K562 (cell line): ENCODE data around the gene UNC45A. TPM values are rescaled to one million over a fixed set of nuclear protein-coding genes. Genes with fewer than 3 reads are reported as not detected.

ENCODE experiments used
- CCAR2 ChIP-seq: fragments of 200-400 bp; formaldehyde crosslinking; IDR thresholded peaks from 2 replicates; pipeline ENCODE4 v1.6.1; 2017; ENCODE audit warnings: mild to moderate bottlenecking, low read depth, low read length
- LCOR ChIP-seq: sonication (generic); formaldehyde crosslinking; IDR thresholded peaks from 2 replicates; pipeline ENCODE4 v1.8.0; 2022; ENCODE audit warnings: mild to moderate bottlenecking, missing genetic modification reagents
- SIN3A ChIP-seq, 2 experiments: fragments of 150-350 bp in 1 of 2; IDR thresholded peaks; 2 replicates each; pipeline ENCODE4 v1.6.1; 2011 to 2016; ENCODE audit warnings: borderline replicate concordance in 2 of 2, low read depth in 2 of 2, low read length in 2 of 2, mild to moderate bottlenecking in 2 of 2, moderate library complexity in 2 of 2; ENCODE audit not compliant: control insufficient read depth in 1 of 2
- SMC3 ChIP-seq: conservative IDR thresholded peaks from 2 replicates; pipeline ENCODE4 v1.6.1; 2011; ENCODE audit warnings: low read depth, low read length, improper control_type of control experiment; ENCODE audit not compliant: insufficient read depth
- ZBTB7A ChIP-seq: IDR thresholded peaks from 2 replicates; pipeline ENCODE4 v1.6.1; 2011; ENCODE audit warnings: low read depth, mild to moderate bottlenecking, low read length, moderate library complexity, borderline replicate concordance; ENCODE audit not compliant: control insufficient read depth
- ZNF263 ChIP-seq: sonication (generic); formaldehyde crosslinking; IDR thresholded peaks from 2 replicates; pipeline ENCODE4 v1.8.0; 2022; ENCODE audit warnings: mild to moderate bottlenecking, missing genetic modification reagents, borderline replicate concordance
- ZNF655 ChIP-seq: fragments of 250-450 bp; sonication (Bioruptor Pico); IDR thresholded peaks from 2 replicates; pipeline ENCODE4 v1.5.0; 2021
- polyA plus RNA-seq, 8 experiments: library from polyadenylated mRNA; depleted of rRNA in 4 of 8; stranded (reverse) in 5 of 8; unstranded in 3 of 8; fragments of >200 nt; fragmentation: Nextera tagmentation in 2 of 8; fragmentation: Illumina TruSeq in 1 of 8; extraction: Ambion mirVana in 2 of 8; extraction: Trizol in 1 of 8; gene quantifications; 2 replicates each; pipeline versions ENCODE4 v1.2.1 to v1.2.3, GENCODE V29; 2011 to 2014; ENCODE audit warnings: inconsistent platforms in 1 of 8, missing spikeins in 1 of 8
- total RNA-seq, 7 experiments: library from RNA; depleted of rRNA in 6 of 7; stranded (reverse); fragments of >200 nt in 6 of 7; fragmentation: Illumina TruSeq in 2 of 7; extraction: Trizol in 2 of 7; gene quantifications; 2 replicates each; pipeline versions ENCODE4 v1.2.1 to v1.2.3, GENCODE V29; 2011 to 2021; ENCODE audit warnings: low replicate concordance in 1 of 7
- TF ChIP-seq, protein P1 (sequence below), 2 experiments: fragments of 250-450 bp in 1 of 2; fragments of 450-650 bp in 1 of 2; sonication (Bioruptor Pico) in 1 of 2; IDR thresholded peaks; 2 replicates each; pipeline versions ENCODE4 v1.6.1 to v1.8.0; 2016 to 2021; ENCODE audit warnings: mild to moderate bottlenecking in 2 of 2, moderate library complexity in 2 of 2, missing compliant biosample characterization in 1 of 2, missing genetic modification characterization in 1 of 2
- TF ChIP-seq, protein P2 (sequence below): sonication (generic); formaldehyde crosslinking; IDR thresholded peaks from 2 replicates; pipeline ENCODE4 v1.8.1; 2023; ENCODE audit warnings: mild to moderate bottlenecking, missing genetic modification reagents
- TF ChIP-seq, protein P3 (sequence below), 2 experiments: fragments of 450-650 bp in 1 of 2; sonication (generic) in 1 of 2; formaldehyde crosslinking in 1 of 2; IDR thresholded peaks; 2 replicates each; pipeline versions ENCODE4 v1.7.1 to v1.9.0; 2016 to 2022; ENCODE audit warnings: inconsistent platforms in 1 of 2, mild to moderate bottlenecking in 1 of 2, missing genetic modification reagents in 1 of 2

UNC45A gene
- total and polyA plus RNA-seq, 9 of the 15 experiments (the other 6 are each of a cell fraction or from before 2014, with no cell fraction given) = 22.4 to 79.3 (median 43.7) TPM

DNA sequence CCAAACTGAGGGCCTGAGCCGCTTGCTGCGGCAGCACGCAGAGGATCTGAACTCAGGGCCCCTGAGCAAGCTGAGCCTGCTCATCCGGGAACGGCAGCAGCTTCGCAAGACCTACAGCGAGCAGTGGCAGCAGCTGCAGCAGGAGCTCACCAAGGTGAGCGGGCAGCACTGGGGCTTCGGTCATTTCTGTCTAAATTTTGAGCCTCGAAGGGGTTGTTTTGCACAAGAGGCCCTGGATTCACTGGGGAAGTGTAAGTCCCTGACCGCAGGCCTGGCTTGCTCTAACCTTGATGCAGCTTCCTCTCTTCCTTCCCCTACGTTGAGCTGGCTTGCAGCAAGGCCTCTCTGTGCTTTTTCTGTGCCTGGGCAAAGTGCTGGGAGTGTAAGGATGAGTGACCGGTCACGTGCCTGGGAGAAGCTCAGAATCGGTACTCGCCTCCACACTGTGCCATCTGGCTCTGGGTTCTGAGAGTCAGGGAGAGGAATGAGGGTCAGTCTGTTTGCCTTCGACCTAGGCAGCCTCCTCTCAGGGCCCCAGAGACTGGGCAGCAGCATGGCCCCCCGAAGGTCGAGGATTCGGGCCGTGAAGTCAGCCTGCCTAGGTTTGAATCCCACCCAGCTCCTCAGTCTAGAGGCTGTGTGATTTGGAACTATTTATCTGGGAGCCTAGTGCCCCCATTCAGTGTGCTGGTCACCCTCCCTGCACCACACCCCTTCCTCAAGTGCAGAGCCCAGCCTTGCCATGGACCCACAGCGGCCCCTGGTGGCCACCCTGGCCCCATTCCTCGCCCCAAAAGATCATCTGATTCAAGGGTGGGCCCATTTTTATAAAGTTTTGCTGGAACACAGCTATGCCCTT, 49.4 kb upstream of the UNC45A start (continued):
- TF ChIP-seq, protein P1, sequence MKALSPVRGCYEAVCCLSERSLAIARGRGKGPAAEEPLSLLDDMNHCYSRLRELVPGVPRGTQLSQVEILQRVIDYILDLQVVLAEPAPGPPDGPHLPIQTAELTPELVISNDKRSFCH (CRISPR knock-in tag; IDR thresholded peaks at IDR 0.05) = no peak
- TF ChIP-seq, protein P1 (tag; IDR thresholded peaks at IDR 0.05) = peak; percentile 40; the same call in 1 of the 2 replicates
- TF ChIP-seq CCAR2 (no peak), SIN3A (IDR thresholded peaks at IDR 0.05; ENCODE audit: borderline replicate concordance in 2 of 2, control insufficient read depth in 1 of 2, low read depth in 2 of 2, low read length in 2 of 2) (0 out of 4 replicates have a peak, but pooled peaks of 1 of the 2 experiments have one; percentile 30), ZNF263 (CRISPR knock-in tag) (peak; percentile 54; the same call in 1 of the 2 replicates), ZBTB7A (peak; percentile 54; the same call in 1 of the 2 replicates), LCOR (CRISPR knock-in tag) (peak; percentile 64), SMC3 (peak; percentile 95), ZNF655 (no peak)
- TF ChIP-seq, protein P2, sequence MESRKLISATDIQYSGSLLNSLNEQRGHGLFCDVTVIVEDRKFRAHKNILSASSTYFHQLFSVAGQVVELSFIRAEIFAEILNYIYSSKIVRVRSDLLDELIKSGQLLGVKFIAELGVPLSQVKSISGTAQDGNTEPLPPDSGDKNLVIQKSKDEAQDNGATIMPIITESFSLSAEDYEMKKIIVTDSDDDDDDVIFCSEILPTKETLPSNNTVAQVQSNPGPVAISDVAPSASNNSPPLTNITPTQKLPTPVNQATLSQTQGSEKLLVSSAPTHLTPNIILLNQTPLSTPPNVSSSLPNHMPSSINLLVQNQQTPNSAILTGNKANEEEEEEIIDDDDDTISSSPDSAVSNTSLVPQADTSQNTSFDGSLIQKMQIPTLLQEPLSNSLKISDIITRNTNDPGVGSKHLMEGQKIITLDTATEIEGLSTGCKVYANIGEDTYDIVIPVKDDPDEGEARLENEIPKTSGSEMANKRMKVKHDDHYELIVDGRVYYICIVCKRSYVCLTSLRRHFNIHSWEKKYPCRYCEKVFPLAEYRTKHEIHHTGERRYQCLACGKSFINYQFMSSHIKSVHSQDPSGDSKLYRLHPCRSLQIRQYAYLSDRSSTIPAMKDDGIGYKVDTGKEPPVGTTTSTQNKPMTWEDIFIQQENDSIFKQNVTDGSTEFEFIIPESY = 0 out of 2 replicates have a peak, but pooled peaks have one; percentile 30
- TF ChIP-seq, protein P3, sequence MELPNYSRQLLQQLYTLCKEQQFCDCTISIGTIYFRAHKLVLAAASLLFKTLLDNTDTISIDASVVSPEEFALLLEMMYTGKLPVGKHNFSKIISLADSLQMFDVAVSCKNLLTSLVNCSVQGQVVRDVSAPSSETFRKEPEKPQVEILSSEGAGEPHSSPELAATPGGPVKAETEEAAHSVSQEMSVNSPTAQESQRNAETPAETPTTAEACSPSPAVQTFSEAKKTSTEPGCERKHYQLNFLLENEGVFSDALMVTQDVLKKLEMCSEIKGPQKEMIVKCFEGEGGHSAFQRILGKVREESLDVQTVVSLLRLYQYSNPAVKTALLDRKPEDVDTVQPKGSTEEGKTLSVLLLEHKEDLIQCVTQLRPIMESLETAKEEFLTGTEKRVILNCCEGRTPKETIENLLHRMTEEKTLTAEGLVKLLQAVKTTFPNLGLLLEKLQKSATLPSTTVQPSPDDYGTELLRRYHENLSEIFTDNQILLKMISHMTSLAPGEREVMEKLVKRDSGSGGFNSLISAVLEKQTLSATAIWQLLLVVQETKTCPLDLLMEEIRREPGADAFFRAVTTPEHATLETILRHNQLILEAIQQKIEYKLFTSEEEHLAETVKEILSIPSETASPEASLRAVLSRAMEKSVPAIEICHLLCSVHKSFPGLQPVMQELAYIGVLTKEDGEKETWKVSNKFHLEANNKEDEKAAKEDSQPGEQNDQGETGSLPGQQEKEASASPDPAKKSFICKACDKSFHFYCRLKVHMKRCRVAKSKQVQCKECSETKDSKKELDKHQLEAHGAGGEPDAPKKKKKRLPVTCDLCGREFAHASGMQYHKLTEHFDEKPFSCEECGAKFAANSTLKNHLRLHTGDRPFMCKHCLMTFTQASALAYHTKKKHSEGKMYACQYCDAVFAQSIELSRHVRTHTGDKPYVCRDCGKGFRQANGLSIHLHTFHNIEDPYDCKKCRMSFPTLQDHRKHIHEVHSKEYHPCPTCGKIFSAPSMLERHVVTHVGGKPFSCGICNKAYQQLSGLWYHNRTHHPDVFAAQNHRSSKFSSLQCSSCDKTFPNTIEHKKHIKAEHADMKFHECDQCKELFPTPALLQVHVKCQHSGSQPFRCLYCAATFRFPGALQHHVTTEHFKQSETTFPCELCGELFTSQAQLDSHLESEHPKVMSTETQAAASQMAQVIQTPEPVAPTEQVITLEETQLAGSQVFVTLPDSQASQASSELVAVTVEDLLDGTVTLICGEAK (IDR thresholded peaks at IDR 0.05) = peak; percentile 71
- TF ChIP-seq, protein P3 (CRISPR knock-in tag; IDR thresholded peaks at IDR 0.05) = no peak
